ENCODE measurements around the gene KRT2.

- TF ChIP-seq SMC3 (IDR thresholded peaks at IDR 0.05; ENCODE audit: low read depth, low read length) (no peak), CTCF (conservative IDR thresholded peaks at IDR 0.05; ENCODE audit: low read depth, low read length) (no peak), RAD21 (IDR thresholded peaks at IDR 0.05; ENCODE audit: low read length) (no peak)
These were observed 14.7 kb downstream of the KRT2 start for GRCh38 chr12:52637299-52637698.

Measured in IMR-90 (cell line).